Ascending aorta (tissue), 2 donors: ENCODE results near the gene DBF4B. TPM values are rescaled to one million over a fixed set of nuclear protein-coding genes. Genes with fewer than 3 reads are reported as not detected.

Experiments
- DNase-seq, 2 donors: peaks; one replicate each; pipeline ENCODE4 v3.0.0-alpha.2; 2019; ENCODE audit warnings: low spot score in 2 of 2
- H3K27ac ChIP-seq, 2 donors: fragments of 200-600 bp; sonication (generic); one replicate each; pipeline ENCODE4 v1.5.1; 2016 to 2017; ENCODE audit warnings: mild to moderate bottlenecking in 1 of 2
- H3K27me3 ChIP-seq: fragments of 200-600 bp; sonication (generic); one replicate; pipeline ENCODE4 v1.5.1; 2017
- H3K36me3 ChIP-seq, 2 donors: fragments of 200-600 bp; sonication (generic); one replicate each; pipeline ENCODE4 v1.5.1; 2016
- H3K4me1 ChIP-seq, 2 donors: fragments of 200-600 bp; sonication (generic); one replicate each; pipeline ENCODE4 v1.5.1; 2016 to 2017; ENCODE audit warnings: mild to moderate bottlenecking in 1 of 2
- H3K4me3 ChIP-seq, 2 donors: fragments of 200-600 bp; sonication (generic); one replicate each; pipeline ENCODE4 v1.5.1; 2016 to 2017; ENCODE audit warnings: mild to moderate bottlenecking in 1 of 2
- H3K9me3 ChIP-seq, 2 donors: fragments of 200-600 bp; sonication (generic); one replicate each; pipeline ENCODE4 v1.5.1; 2016
- intact Hi-C: fragments of 100-400 bp; cut with DNase I; formaldehyde crosslinking; loops from one replicate; pipeline ENCODE4 v1.15.1; 2023
- total RNA-seq: library from RNA; depleted of rRNA; stranded (reverse); fragments of >200 nt; gene quantifications from one replicate; pipeline ENCODE4 v1.1.0, GENCODE V29; 2016
- TF ChIP-seq, protein P1 (sequence below), 3 experiments: fragments of 200-600 bp in 2 of 3; fragments of 450-650 bp in 1 of 3; sonication (generic) in 2 of 3; IDR thresholded peaks; one replicate each; pipeline ENCODE4 v1.5.1; 2016 to 2019; ENCODE audit warnings: antibody characterized with exemption in 3 of 3, mild to moderate bottlenecking in 1 of 3, moderate library complexity in 1 of 3

DBF4B gene
- total RNA-seq, 1 donor from 2014 or later, result 9.7 TPM

DNA sequence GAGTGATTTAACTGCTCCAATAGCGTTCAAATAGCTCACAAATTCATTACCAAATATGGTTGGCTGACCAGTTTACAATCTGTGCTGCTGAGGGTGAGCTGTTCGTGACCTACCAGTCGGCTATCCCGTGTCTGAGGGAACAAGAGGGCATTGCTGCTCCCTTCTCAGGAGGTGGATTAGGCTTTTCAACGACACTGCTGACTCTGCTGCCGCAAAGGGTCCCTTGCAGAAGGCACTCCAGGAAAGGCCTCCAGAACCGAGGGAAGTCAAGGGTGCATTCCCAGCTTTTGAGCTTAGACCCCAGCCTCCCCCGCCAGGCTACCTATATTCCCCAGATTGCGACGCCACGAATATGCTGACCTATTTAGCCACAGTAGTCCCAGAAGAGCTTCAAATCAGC lies 89.3 kb downstream of the DBF4B start:
- peak overlapping the region; percentile 77 to 84 for H3K27ac ChIP-seq

GRCh38 chr17:44798356-44798755 lies 89.9 kb downstream of the DBF4B start:
- H3K4me3 ChIP-seq, result peak overlapping the region; percentile 16 to 58
- intact Hi-C loops, result no loop called here
- peaks cover 16 to 27% of the 10 kb centered on the region in 2 donors for H3K4me1 ChIP-seq
- no peak for DNase-seq
- no peaks in the 10 kb centered on the region for H3K9me3 ChIP-seq
- H3K36me3 ChIP-seq, result no peaks in the 10 kb centered on the region
- TF ChIP-seq, protein P1, sequence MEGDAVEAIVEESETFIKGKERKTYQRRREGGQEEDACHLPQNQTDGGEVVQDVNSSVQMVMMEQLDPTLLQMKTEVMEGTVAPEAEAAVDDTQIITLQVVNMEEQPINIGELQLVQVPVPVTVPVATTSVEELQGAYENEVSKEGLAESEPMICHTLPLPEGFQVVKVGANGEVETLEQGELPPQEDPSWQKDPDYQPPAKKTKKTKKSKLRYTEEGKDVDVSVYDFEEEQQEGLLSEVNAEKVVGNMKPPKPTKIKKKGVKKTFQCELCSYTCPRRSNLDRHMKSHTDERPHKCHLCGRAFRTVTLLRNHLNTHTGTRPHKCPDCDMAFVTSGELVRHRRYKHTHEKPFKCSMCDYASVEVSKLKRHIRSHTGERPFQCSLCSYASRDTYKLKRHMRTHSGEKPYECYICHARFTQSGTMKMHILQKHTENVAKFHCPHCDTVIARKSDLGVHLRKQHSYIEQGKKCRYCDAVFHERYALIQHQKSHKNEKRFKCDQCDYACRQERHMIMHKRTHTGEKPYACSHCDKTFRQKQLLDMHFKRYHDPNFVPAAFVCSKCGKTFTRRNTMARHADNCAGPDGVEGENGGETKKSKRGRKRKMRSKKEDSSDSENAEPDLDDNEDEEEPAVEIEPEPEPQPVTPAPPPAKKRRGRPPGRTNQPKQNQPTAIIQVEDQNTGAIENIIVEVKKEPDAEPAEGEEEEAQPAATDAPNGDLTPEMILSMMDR (IDR thresholded peaks at IDR 0.05), result no peak
- no peaks in the 10 kb centered on the region for H3K27me3 ChIP-seq
- peak overlapping the region; percentile 77 to 84 for H3K27ac ChIP-seq

More for the DNA sequence above, 89.3 kb downstream of the DBF4B start:
- TF ChIP-seq, protein P1 (IDR thresholded peaks at IDR 0.05), result no peak
- H3K4me3 ChIP-seq, result peak overlapping the region; percentile 16 to 58
- intact Hi-C loops, result no loop called here
- no peak for DNase-seq
- no peaks in the 10 kb centered on the region for H3K36me3 ChIP-seq
- H3K4me1 ChIP-seq, result peaks cover 16 to 27% of the 10 kb centered on the region in 2 donors
- no peaks in the 10 kb centered on the region for H3K27me3 ChIP-seq
- no peaks in the 10 kb centered on the region for H3K9me3 ChIP-seq

Other genes with a start within 250 kb of the DBF4B start
- gene GPATCH8, start 205.3 kb upstream of the DBF4B start, total RNA-seq, result 13.3 TPM
- gene FZD2, start 151.2 kb upstream of the DBF4B start, total RNA-seq, result 32.7 TPM
- not detected for gene MEIOC, start 52.2 kb upstream of the DBF4B start, total RNA-seq
- 2.6 TPM for gene CCDC43, start 18.9 kb upstream of the DBF4B start, total RNA-seq
- gene ADAM11, start 50.3 kb downstream of the DBF4B start, total RNA-seq, result not detected
- 9.9 TPM for gene GJC1, start 121.6 kb downstream of the DBF4B start, total RNA-seq
- not detected for gene HIGD1B, start 139.2 kb downstream of the DBF4B start, total RNA-seq
- gene EFTUD2, start 190.8 kb downstream of the DBF4B start, total RNA-seq, result 126 TPM
- 1.7 TPM for gene GFAP, start 206.8 kb downstream of the DBF4B start, total RNA-seq
- not detected for gene KIF18B, start 239.1 kb downstream of the DBF4B start, total RNA-seq